ENCODE measurements around the gene LGI4.
A peak's percentile ranks its signal among the peaks of the same experiment; 100 is the strongest.

The LGI4 gene

GRCh38 chr19:35124098-35125060, 10.5 kb downstream of the LGI4 start:
- Histone ChIP-seq H3K9me3 (ENCODE audit: control insufficient read depth, insufficient read depth, low read length) (no peaks in the 10 kb centered on the region), H3K27me3 (ENCODE audit: control insufficient read depth, insufficient read depth, low read length) (no peaks in the 10 kb centered on the region), H3K4me3 (ENCODE audit: low read depth, low read length) (peak overlapping the region; percentile 47), H3K36me3 (ENCODE audit: control insufficient read depth, insufficient read depth, low read length) (no peaks in the 10 kb centered on the region), H3K4me1 (ENCODE audit: control insufficient read depth, insufficient read depth, low read length) (peaks cover 8% of the 10 kb centered on the region), H3K9ac (ENCODE audit: low read depth, low read length) (no peak overlapping the region)

GRCh38 chr19:35123573-35123972, 11.3 kb downstream of the LGI4 start:
- H3K36me3 ChIP-seq (ENCODE audit: control insufficient read depth, insufficient read depth, low read length), result no peaks in the 10 kb centered on the region
- H3K4me1 ChIP-seq (ENCODE audit: control insufficient read depth, insufficient read depth, low read length), result peaks cover 8% of the 10 kb centered on the region
- H3K9me3 ChIP-seq (ENCODE audit: control insufficient read depth, insufficient read depth, low read length), result no peaks in the 10 kb centered on the region
- H3K4me3 ChIP-seq (ENCODE audit: low read depth, low read length), result no peak overlapping the region
- H3K27me3 ChIP-seq (ENCODE audit: control insufficient read depth, insufficient read depth, low read length), result no peaks in the 10 kb centered on the region
- H3K9ac ChIP-seq (ENCODE audit: low read depth, low read length), result no peak overlapping the region

GRCh38 chr19:35122687-35123551, 11.9 kb downstream of the LGI4 start:
- Histone ChIP-seq H3K36me3 (ENCODE audit: control insufficient read depth, insufficient read depth, low read length) (no peaks in the 10 kb centered on the region), H3K4me3 (ENCODE audit: low read depth, low read length) (no peak overlapping the region), H3K4me1 (ENCODE audit: control insufficient read depth, insufficient read depth, low read length) (peaks cover 8% of the 10 kb centered on the region), H3K27me3 (ENCODE audit: control insufficient read depth, insufficient read depth, low read length) (no peaks in the 10 kb centered on the region), H3K9me3 (ENCODE audit: control insufficient read depth, insufficient read depth, low read length) (no peaks in the 10 kb centered on the region), H3K9ac (ENCODE audit: low read depth, low read length) (no peak overlapping the region)

GRCh38 chr19:35120898-35121297, 14.0 kb downstream of the LGI4 start:
- no peak overlapping the region for H3K9ac ChIP-seq (ENCODE audit: low read depth, low read length)
- H3K9me3 ChIP-seq (ENCODE audit: control insufficient read depth, insufficient read depth, low read length), result no peaks in the 10 kb centered on the region
- H3K4me1 ChIP-seq (ENCODE audit: control insufficient read depth, insufficient read depth, low read length), result peaks cover 11% of the 10 kb centered on the region
- H3K4me3 ChIP-seq (ENCODE audit: low read depth, low read length), result no peak overlapping the region
- peaks cover under 1% of the 10 kb centered on the region for H3K27me3 ChIP-seq (ENCODE audit: control insufficient read depth, insufficient read depth, low read length)
- no peaks in the 10 kb centered on the region for H3K36me3 ChIP-seq (ENCODE audit: control insufficient read depth, insufficient read depth, low read length)

GRCh38 chr19:35120492-35120891, 14.4 kb downstream of the LGI4 start:
- H3K36me3 ChIP-seq (ENCODE audit: control insufficient read depth, insufficient read depth, low read length), result no peaks in the 10 kb centered on the region
- H3K27me3 ChIP-seq (ENCODE audit: control insufficient read depth, insufficient read depth, low read length), result peaks cover 2% of the 10 kb centered on the region
- no peak overlapping the region for H3K4me3 ChIP-seq (ENCODE audit: low read depth, low read length)
- H3K9ac ChIP-seq (ENCODE audit: low read depth, low read length), result no peak overlapping the region
- peaks cover 11% of the 10 kb centered on the region for H3K4me1 ChIP-seq (ENCODE audit: control insufficient read depth, insufficient read depth, low read length)
- H3K9me3 ChIP-seq (ENCODE audit: control insufficient read depth, insufficient read depth, low read length), result no peaks in the 10 kb centered on the region

GRCh38 chr19:35119578-35120155, 15.2 kb downstream of the LGI4 start:
- no peak overlapping the region for H3K4me3 ChIP-seq (ENCODE audit: low read depth, low read length)
- no peak overlapping the region for H3K9ac ChIP-seq (ENCODE audit: low read depth, low read length)
- peaks cover 13% of the 10 kb centered on the region for H3K4me1 ChIP-seq (ENCODE audit: control insufficient read depth, insufficient read depth, low read length)
- no peaks in the 10 kb centered on the region for H3K9me3 ChIP-seq (ENCODE audit: control insufficient read depth, insufficient read depth, low read length)
- H3K36me3 ChIP-seq (ENCODE audit: control insufficient read depth, insufficient read depth, low read length), result no peaks in the 10 kb centered on the region
- H3K27me3 ChIP-seq (ENCODE audit: control insufficient read depth, insufficient read depth, low read length), result peaks cover 2% of the 10 kb centered on the region

GRCh38 chr19:35119091-35119490, 15.8 kb downstream of the LGI4 start:
- H3K27me3 ChIP-seq (ENCODE audit: control insufficient read depth, insufficient read depth, low read length), result peaks cover 2% of the 10 kb centered on the region
- no peaks in the 10 kb centered on the region for H3K36me3 ChIP-seq (ENCODE audit: control insufficient read depth, insufficient read depth, low read length)
- H3K9ac ChIP-seq (ENCODE audit: low read depth, low read length), result no peak overlapping the region
- H3K4me3 ChIP-seq (ENCODE audit: low read depth, low read length), result no peak overlapping the region
- H3K9me3 ChIP-seq (ENCODE audit: control insufficient read depth, insufficient read depth, low read length), result no peaks in the 10 kb centered on the region
- H3K4me1 ChIP-seq (ENCODE audit: control insufficient read depth, insufficient read depth, low read length), result peaks cover 17% of the 10 kb centered on the region

GRCh38 chr19:35118268-35119020, 16.4 kb downstream of the LGI4 start:
- H3K9me3 ChIP-seq (ENCODE audit: control insufficient read depth, insufficient read depth, low read length), result no peaks in the 10 kb centered on the region
- H3K4me1 ChIP-seq (ENCODE audit: control insufficient read depth, insufficient read depth, low read length), result peaks cover 18% of the 10 kb centered on the region
- H3K27me3 ChIP-seq (ENCODE audit: control insufficient read depth, insufficient read depth, low read length), result peaks cover 2% of the 10 kb centered on the region
- no peaks in the 10 kb centered on the region for H3K36me3 ChIP-seq (ENCODE audit: control insufficient read depth, insufficient read depth, low read length)
- H3K9ac ChIP-seq (ENCODE audit: low read depth, low read length), result no peak overlapping the region
- H3K4me3 ChIP-seq (ENCODE audit: low read depth, low read length), result no peak overlapping the region

- Histone ChIP-seq H3K4me1 (ENCODE audit: control insufficient read depth, insufficient read depth, low read length) (peaks cover 12% of the 10 kb centered on the region), H3K9ac (ENCODE audit: low read depth, low read length) (no peak overlapping the region), H3K9me3 (ENCODE audit: control insufficient read depth, insufficient read depth, low read length) (no peaks in the 10 kb centered on the region), H3K27me3 (ENCODE audit: control insufficient read depth, insufficient read depth, low read length) (peaks cover 2% of the 10 kb centered on the region), H3K4me3 (ENCODE audit: low read depth, low read length) (no peak overlapping the region), H3K36me3 (ENCODE audit: control insufficient read depth, insufficient read depth, low read length) (no peaks in the 10 kb centered on the region)
Measured at GRCh38 chr19:35117799-35118198, 17.1 kb downstream of the LGI4 start.

- Histone ChIP-seq H3K4me3 (ENCODE audit: low read depth, low read length) (no peak overlapping the region), H3K36me3 (ENCODE audit: control insufficient read depth, insufficient read depth, low read length) (no peaks in the 10 kb centered on the region), H3K9ac (ENCODE audit: low read depth, low read length) (no peak overlapping the region), H3K9me3 (ENCODE audit: control insufficient read depth, insufficient read depth, low read length) (no peaks in the 10 kb centered on the region), H3K27me3 (ENCODE audit: control insufficient read depth, insufficient read depth, low read length) (peaks cover 2% of the 10 kb centered on the region), H3K4me1 (ENCODE audit: control insufficient read depth, insufficient read depth, low read length) (peaks cover 12% of the 10 kb centered on the region)
Measured at GRCh38 chr19:35117116-35117515, 17.7 kb downstream of the LGI4 start.

All from iPS-15b (cell line).